HG03280 (cell line): ENCODE measurements around the gene BSCL2.
"Not testable (repeated sequence)": the region's sequence is repeated elsewhere in the genome, so short reads cannot be mapped to it uniquely, and the experiment has no call there.

Experiments used
- ATAC-seq: cut with Tn5 transposase; IDR thresholded peaks from one replicate; pipeline ENCODE4 v1.9.1; 2021; ENCODE audit warnings: mild to moderate bottlenecking, moderate library complexity; ENCODE audit not compliant: unreplicated experiment

The BSCL2 gene

GRCh38 chr11:62664405-62665074 is 42.7 kb downstream of the BSCL2 start:
- peak; percentile 31 for ATAC-seq

GRCh38 chr11:62656796-62657429 is 50.3 kb downstream of the BSCL2 start:
- no peak for ATAC-seq

DNA sequence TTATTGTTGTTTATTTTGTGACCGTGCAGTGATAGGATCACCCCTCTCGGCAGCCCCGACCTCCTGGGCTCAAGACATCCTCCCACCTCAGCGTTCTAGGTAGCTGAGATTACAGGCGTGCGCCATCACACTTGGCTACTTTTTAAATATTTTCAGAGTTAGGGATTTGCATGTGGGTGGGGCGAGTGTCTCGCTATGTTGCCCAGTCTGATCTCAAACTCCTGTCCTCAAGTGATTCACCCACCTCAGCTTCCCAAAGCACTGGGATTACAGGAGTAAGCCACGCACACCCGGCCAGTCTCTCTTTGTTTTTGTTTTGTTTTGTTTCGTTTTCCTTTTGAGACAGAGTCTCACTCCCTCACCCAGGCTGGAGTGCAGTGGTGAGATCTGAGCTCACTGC is 52.9 kb downstream of the BSCL2 start:
- no peak for ATAC-seq

- no peak for ATAC-seq
Observed at GRCh38 chr11:62652161-62653006, 54.8 kb downstream of the BSCL2 start.

- not testable (repeated sequence) for ATAC-seq
Observed at GRCh38 chr11:62650283-62650682, 56.9 kb downstream of the BSCL2 start.

GRCh38 chr11:62649486-62649885 is 57.7 kb downstream of the BSCL2 start:
- no peak for ATAC-seq

GRCh38 chr11:62648967-62649364 is 58.3 kb downstream of the BSCL2 start:
- ATAC-seq = no peak

- ATAC-seq = no peak
Observed at GRCh38 chr11:62648185-62648966, 58.8 kb downstream of the BSCL2 start.

- ATAC-seq = no peak
Observed at GRCh38 chr11:62647609-62648005, 59.6 kb downstream of the BSCL2 start.

GRCh38 chr11:62646825-62647608 is 60.2 kb downstream of the BSCL2 start:
- no peak for ATAC-seq

- peak; percentile 95 for ATAC-seq
Observed at GRCh38 chr11:62645946-62646824, 61.0 kb downstream of the BSCL2 start, which contains the start of gene GANAB. Gene GANAB (minus strand): TSS chr11:62646613. CDS start chr11:62646599, 14 bp downstream.

DNA sequence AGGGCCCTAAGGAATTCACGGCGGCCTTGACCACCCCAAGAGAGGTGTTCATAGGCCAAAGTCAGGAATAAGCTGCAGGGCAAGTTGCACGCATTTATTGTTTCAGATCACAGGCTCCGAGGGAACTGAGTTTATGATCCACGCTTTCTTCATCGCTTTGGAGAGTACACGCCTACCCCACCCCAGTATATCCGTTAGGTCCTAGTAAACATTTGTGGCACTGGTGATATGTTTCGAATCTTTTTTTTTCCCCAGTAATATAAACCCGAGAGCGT is 61.6 kb downstream of the BSCL2 start:
- no peak for ATAC-seq

GRCh38 chr11:62644220-62644619 is 63.0 kb downstream of the BSCL2 start:
- ATAC-seq = no peak
